Lower leg skin (tissue), 3 donors: ENCODE measurements around the gene FBXO46.

Source experiments
- CTCF ChIP-seq, 3 donors: fragments of 450-650 bp; IDR thresholded peaks; one replicate each; pipeline ENCODE4 v1.5.1; 2016; ENCODE audit warnings: antibody characterized with exemption in 3 of 3, mild to moderate bottlenecking in 3 of 3, moderate library complexity in 2 of 3
- POLR2A ChIP-seq, 2 donors: fragments of 450-650 bp; IDR thresholded peaks; one replicate each; pipeline ENCODE4 v1.6.1; 2016 to 2017; ENCODE audit warnings: antibody characterized with exemption in 2 of 2, mild to moderate bottlenecking in 1 of 2, moderate library complexity in 1 of 2

- no peak for TF ChIP-seq CTCF (IDR thresholded peaks at IDR 0.05)
- no peak for TF ChIP-seq POLR2A (IDR thresholded peaks at IDR 0.05)
Observed at GRCh38 chr19:45753548-45753947, 22.9 kb upstream of the FBXO46 start.
